Measurements from ENCODE around the gene ARHGAP45. TPM values are rescaled to one million over a fixed set of nuclear protein-coding genes. Genes with fewer than 3 reads are reported as not detected.

The ARHGAP45 gene
- total RNA-seq, 1 donor from 2014 or later: 312 TPM

GRCh38 chr19:1081301-1082164 is 14.6 kb downstream of the ARHGAP45 start:
- intact Hi-C loops (cut with micrococcal nuclease): loop anchor here (2.0 kb wide), 1 partner anchor 13 kb away; no protein-coding TSS in a partner anchor

GRCh38 chr19:1082165-1082927 is 15.4 kb downstream of the ARHGAP45 start:
- ChIA-PET CTCF (interaction anchor here (0.5 to 1.4 kb wide), 2 partner anchors 16 to 184 kb away, joined by 3 to 5 read pairs; partner anchors contain the start of gene ARHGAP45), POLR2A (interaction anchor here (0.6 to 13.1 kb wide), 6 partner anchors 4 to 187 kb away, joined by 3 to 184 read pairs (median 18); partner anchors contain the start of genes ARHGAP45 and CIRBP)
- Mint-ChIP-seq H3K27ac (peak overlapping the region; percentile 65), H3K4me3 (no peak overlapping the region), H3K4me1 (peaks cover 52% of the 10 kb centered on the region), H3K27me3 (no peaks in the 10 kb centered on the region), H3K36me3 (ENCODE audit: low read depth) (peaks cover 64% of the 10 kb centered on the region), H3K9me3 (no peaks in the 10 kb centered on the region)
- peak; percentile 63 for ATAC-seq (ENCODE audit: low read depth)
- no peak for DNase-seq
- TF ChIP-seq CTCF (IDR thresholded peaks at IDR 0.05): no peak
- intact Hi-C loops (cut with micrococcal nuclease): loop anchor here (2.0 kb wide), 1 partner anchor 14 kb away; no protein-coding TSS in a partner anchor

More at GRCh38 chr19:1081301-1082164, 14.6 kb downstream of the ARHGAP45 start:
- Mint-ChIP-seq H3K4me3 (no peak overlapping the region), H3K36me3 (ENCODE audit: low read depth) (peaks cover 68% of the 10 kb centered on the region), H3K27ac (peak overlapping the region; percentile 65), H3K4me1 (peaks cover 56% of the 10 kb centered on the region), H3K27me3 (no peaks in the 10 kb centered on the region), H3K9me3 (no peaks in the 10 kb centered on the region)
- DNase-seq (no peak), ATAC-seq (ENCODE audit: low read depth) (no peak)
- POLR2A ChIA-PET: interaction anchor here (0.5 to 13.1 kb wide), 5 partner anchors 5 to 41 kb away, joined by 4 to 184 read pairs (median 32); partner anchors contain the start of genes ABCA7 and ARHGAP45
- CTCF ChIA-PET: no interaction called here
- TF ChIP-seq CTCF (IDR thresholded peaks at IDR 0.05): no peak

DNA sequence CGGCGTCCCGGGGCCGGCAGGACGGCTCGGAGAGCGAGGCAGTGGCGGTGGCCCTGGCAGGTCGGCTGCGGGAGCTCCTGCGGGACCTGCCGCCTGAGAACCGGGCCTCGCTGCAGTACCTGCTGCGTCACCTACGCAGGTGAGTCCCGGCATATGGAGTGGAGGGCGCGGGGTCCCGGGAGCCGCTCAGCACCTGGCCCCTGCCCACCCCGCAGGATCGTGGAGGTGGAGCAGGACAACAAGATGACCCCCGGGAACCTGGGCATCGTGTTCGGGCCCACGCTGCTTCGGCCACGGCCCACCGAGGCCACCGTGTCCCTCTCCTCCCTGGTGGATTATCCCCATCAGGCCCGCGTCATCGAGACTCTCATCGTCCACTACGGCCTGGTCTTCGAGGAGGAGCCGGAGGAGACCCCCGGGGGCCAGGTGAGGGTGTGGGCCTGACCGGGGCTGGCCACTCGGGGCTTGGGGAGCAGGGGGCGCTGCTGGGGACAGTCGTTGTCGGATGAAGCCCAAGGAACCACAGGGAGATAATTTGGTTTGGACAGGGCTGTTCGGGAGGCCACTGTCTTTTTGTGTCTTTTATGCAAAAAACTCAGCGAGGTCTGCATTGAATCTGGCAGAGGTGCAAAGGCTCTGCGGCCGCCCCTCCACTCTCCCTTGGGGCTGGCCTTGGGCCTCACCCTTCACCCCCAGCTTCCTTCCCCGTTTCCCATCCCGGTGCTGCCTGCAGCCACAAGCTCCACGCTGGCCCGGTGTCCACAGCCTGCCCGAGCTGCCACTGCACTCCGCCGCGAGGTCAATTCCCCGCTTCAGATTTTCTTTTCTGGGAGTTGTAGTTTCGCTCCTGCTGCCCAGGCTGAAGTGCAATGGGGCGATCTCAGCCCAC is 16.2 kb downstream of the ARHGAP45 start:
- POLR2A ChIA-PET: interaction anchor here (0.6 to 10.8 kb wide), 7 partner anchors 8 to 249 kb away, joined by 3 to 184 read pairs (median 5); partner anchors contain the start of genes ARHGAP45, CIRBP and POLR2E
- Mint-ChIP-seq H3K4me3 (no peak overlapping the region), H3K27ac (peak overlapping the region; percentile 56), H3K36me3 (ENCODE audit: low read depth) (peaks cover 66% of the 10 kb centered on the region), H3K9me3 (no peaks in the 10 kb centered on the region), H3K4me1 (peaks cover 52% of the 10 kb centered on the region), H3K27me3 (no peaks in the 10 kb centered on the region)
- no peak for TF ChIP-seq CTCF (IDR thresholded peaks at IDR 0.05)
- ATAC-seq (ENCODE audit: low read depth) (no peak), DNase-seq (no peak)
- CTCF ChIA-PET: interaction anchor here (0.5 to 1.4 kb wide), 2 partner anchors 16 to 183 kb away, joined by 3 to 5 read pairs; partner anchors contain the start of gene ARHGAP45
- intact Hi-C loops (cut with micrococcal nuclease): loop anchor here (2.0 kb wide), 1 partner anchor 14 kb away; no protein-coding TSS in a partner anchor

GRCh38 chr19:1084024-1084868 is 17.3 kb downstream of the ARHGAP45 start:
- ChIA-PET POLR2A (interaction anchor here (0.6 to 10.8 kb wide), 7 partner anchors 9 to 248 kb away, joined by 3 to 184 read pairs (median 4); partner anchors contain the start of genes ARHGAP45 and POLR2E), CTCF (interaction anchor here (1.5 kb wide), 1 partner anchor 19 kb away, joined by 4 read pairs; no protein-coding TSS in a partner anchor)
- no peaks in the 10 kb centered on the region for H3K27me3 Mint-ChIP-seq
- intact Hi-C loops (cut with micrococcal nuclease): no loop called here
- DNase-seq: no peak
- H3K27ac Mint-ChIP-seq: peak overlapping the region; percentile 69
- H3K36me3 Mint-ChIP-seq (ENCODE audit: low read depth): peaks cover 70% of the 10 kb centered on the region
- H3K4me1 Mint-ChIP-seq: peaks cover 60% of the 10 kb centered on the region
- no peak for ATAC-seq (ENCODE audit: low read depth)
- H3K9me3 Mint-ChIP-seq: no peaks in the 10 kb centered on the region
- H3K4me3 Mint-ChIP-seq: no peak overlapping the region
- TF ChIP-seq CTCF (IDR thresholded peaks at IDR 0.05): no peak

All from activated B cell treated with CpG ODN at 0.5 μM for 24 hours (primary cell).